ENCODE measurements around the gene FAM222A.

DNA sequence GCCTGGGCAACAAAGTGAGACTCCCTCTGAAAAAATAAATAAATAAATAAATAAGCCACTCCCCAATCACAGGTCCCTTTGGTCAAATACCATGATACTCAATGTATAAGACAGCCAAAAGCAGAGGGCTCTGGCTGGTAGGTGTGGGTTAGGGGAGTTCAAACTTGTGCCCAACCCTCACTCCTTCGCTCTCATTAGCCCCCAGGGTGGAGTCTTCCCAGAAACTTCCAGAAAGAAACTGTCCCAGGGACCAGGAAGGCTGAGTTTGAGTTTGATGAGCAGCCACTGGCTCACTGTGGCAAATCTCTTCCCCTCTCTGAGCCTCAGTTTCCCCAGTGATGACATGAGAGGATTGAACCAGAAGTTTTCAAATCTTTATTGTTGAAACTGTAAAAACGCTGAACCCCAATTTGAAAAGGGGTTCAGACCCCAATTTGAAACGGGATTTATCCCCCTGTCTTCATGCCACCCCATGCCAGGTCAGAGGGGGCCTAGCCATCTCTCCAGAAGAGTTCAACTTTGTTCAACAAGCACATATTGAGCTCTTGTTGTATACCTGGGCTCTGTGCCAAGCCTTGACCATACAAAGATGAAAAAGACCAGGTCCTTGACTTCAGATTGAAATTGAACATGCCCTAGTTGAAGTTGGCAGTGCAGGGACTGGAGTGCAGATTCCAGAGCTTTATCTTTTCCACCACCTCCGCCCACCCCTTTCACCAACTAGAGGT lies 9.1 kb upstream of the FAM222A start:
- no peak for TF ChIP-seq ZBTB7A (tag by site-specific recombination; IDR thresholded peaks at IDR 0.05; ENCODE audit: low read depth)
- TF ChIP-seq, protein P1, sequence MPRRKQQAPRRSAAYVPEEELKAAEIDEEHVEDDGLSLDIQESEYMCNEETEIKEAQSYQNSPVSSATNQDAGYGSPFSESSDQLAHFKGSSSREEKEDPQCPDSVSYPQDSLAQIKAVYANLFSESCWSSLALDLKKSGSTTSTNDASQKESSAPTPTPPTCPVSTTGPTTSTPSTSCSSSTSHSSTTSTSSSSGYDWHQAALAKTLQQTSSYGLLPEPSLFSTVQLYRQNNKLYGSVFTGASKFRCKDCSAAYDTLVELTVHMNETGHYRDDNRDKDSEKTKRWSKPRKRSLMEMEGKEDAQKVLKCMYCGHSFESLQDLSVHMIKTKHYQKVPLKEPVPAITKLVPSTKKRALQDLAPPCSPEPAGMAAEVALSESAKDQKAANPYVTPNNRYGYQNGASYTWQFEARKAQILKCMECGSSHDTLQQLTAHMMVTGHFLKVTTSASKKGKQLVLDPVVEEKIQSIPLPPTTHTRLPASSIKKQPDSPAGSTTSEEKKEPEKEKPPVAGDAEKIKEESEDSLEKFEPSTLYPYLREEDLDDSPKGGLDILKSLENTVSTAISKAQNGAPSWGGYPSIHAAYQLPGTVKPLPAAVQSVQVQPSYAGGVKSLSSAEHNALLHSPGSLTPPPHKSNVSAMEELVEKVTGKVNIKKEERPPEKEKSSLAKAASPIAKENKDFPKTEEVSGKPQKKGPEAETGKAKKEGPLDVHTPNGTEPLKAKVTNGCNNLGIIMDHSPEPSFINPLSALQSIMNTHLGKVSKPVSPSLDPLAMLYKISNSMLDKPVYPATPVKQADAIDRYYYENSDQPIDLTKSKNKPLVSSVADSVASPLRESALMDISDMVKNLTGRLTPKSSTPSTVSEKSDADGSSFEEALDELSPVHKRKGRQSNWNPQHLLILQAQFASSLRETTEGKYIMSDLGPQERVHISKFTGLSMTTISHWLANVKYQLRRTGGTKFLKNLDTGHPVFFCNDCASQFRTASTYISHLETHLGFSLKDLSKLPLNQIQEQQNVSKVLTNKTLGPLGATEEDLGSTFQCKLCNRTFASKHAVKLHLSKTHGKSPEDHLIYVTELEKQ (tag by site-specific recombination; IDR thresholded peaks at IDR 0.05; ENCODE audit: borderline replicate concordance) = no peak
- TF ChIP-seq ZFP37 (tag by site-specific recombination; IDR thresholded peaks at IDR 0.05) = no peak
- no peak for TF ChIP-seq ZNF133 (tag by site-specific recombination; IDR thresholded peaks at IDR 0.05)
- TF ChIP-seq, protein P2, sequence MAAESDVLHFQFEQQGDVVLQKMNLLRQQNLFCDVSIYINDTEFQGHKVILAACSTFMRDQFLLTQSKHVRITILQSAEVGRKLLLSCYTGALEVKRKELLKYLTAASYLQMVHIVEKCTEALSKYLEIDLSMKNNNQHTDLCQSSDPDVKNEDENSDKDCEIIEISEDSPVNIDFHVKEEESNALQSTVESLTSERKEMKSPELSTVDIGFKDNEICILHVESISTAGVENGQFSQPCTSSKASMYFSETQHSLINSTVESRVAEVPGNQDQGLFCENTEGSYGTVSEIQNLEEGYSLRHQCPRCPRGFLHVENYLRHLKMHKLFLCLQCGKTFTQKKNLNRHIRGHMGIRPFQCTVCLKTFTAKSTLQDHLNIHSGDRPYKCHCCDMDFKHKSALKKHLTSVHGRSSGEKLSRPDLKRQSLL (tag by site-specific recombination; IDR thresholded peaks at IDR 0.05) = no peak
- TF ChIP-seq, protein P3, sequence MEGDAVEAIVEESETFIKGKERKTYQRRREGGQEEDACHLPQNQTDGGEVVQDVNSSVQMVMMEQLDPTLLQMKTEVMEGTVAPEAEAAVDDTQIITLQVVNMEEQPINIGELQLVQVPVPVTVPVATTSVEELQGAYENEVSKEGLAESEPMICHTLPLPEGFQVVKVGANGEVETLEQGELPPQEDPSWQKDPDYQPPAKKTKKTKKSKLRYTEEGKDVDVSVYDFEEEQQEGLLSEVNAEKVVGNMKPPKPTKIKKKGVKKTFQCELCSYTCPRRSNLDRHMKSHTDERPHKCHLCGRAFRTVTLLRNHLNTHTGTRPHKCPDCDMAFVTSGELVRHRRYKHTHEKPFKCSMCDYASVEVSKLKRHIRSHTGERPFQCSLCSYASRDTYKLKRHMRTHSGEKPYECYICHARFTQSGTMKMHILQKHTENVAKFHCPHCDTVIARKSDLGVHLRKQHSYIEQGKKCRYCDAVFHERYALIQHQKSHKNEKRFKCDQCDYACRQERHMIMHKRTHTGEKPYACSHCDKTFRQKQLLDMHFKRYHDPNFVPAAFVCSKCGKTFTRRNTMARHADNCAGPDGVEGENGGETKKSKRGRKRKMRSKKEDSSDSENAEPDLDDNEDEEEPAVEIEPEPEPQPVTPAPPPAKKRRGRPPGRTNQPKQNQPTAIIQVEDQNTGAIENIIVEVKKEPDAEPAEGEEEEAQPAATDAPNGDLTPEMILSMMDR (tag by site-specific recombination; IDR thresholded peaks at IDR 0.05) = no peak
- no peak for TF ChIP-seq ZNF23 (tag by site-specific recombination; IDR thresholded peaks at IDR 0.05; ENCODE audit: borderline replicate concordance)
- TF ChIP-seq, protein P4, sequence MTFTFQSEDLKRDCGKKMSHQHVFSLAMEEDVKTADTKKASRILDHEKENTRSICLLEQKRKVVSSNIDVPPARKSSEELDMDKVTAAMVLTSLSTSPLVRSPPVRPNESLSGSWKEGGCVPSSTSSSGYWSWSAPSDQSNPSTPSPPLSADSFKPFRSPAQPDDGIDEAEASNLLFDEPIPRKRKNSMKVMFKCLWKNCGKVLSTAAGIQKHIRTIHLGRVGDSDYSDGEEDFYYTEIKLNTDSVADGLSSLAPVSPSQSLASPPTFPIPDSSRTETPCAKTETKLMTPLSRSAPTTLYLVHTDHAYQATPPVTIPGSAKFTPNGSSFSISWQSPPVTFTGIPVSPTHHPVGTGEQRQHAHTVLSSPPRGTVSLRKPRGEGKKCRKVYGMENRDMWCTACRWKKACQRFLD (tag by site-specific recombination; IDR thresholded peaks at IDR 0.05) = no peak

Measured in HEK293 (cell line).